ENCODE results near the gene DR1.

- TF ChIP-seq, protein P1, sequence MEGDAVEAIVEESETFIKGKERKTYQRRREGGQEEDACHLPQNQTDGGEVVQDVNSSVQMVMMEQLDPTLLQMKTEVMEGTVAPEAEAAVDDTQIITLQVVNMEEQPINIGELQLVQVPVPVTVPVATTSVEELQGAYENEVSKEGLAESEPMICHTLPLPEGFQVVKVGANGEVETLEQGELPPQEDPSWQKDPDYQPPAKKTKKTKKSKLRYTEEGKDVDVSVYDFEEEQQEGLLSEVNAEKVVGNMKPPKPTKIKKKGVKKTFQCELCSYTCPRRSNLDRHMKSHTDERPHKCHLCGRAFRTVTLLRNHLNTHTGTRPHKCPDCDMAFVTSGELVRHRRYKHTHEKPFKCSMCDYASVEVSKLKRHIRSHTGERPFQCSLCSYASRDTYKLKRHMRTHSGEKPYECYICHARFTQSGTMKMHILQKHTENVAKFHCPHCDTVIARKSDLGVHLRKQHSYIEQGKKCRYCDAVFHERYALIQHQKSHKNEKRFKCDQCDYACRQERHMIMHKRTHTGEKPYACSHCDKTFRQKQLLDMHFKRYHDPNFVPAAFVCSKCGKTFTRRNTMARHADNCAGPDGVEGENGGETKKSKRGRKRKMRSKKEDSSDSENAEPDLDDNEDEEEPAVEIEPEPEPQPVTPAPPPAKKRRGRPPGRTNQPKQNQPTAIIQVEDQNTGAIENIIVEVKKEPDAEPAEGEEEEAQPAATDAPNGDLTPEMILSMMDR (IDR thresholded peaks at IDR 0.05; ENCODE audit: borderline replicate concordance, extremely low read depth, low read length, poor library complexity, severe bottlenecking) = no peak
- no peak for TF ChIP-seq EZH2 (IDR thresholded peaks at IDR 0.05; ENCODE audit: borderline replicate concordance, low read depth, low read length, severe bottlenecking)
These were observed 70.5 kb downstream of the DR1 start for GRCh38 chr1:93416183-93416582.
